AG09319 (cell line): ENCODE measurements around the gene HSPA4L.

Experiments
- DNase-seq: peaks from one replicate; pipeline ENCODE4 v3.0.0-alpha.2; 2010; ENCODE audit warnings: low read depth; ENCODE audit errors: extremely low read depth
- TF ChIP-seq, protein P1 (sequence below): IDR thresholded peaks from 2 replicates; pipeline ENCODE4 v1.5.1; 2011; ENCODE audit warnings: low read depth, mild to moderate bottlenecking, inconsistent platforms, low read length, moderate library complexity

HSPA4L gene

DNA sequence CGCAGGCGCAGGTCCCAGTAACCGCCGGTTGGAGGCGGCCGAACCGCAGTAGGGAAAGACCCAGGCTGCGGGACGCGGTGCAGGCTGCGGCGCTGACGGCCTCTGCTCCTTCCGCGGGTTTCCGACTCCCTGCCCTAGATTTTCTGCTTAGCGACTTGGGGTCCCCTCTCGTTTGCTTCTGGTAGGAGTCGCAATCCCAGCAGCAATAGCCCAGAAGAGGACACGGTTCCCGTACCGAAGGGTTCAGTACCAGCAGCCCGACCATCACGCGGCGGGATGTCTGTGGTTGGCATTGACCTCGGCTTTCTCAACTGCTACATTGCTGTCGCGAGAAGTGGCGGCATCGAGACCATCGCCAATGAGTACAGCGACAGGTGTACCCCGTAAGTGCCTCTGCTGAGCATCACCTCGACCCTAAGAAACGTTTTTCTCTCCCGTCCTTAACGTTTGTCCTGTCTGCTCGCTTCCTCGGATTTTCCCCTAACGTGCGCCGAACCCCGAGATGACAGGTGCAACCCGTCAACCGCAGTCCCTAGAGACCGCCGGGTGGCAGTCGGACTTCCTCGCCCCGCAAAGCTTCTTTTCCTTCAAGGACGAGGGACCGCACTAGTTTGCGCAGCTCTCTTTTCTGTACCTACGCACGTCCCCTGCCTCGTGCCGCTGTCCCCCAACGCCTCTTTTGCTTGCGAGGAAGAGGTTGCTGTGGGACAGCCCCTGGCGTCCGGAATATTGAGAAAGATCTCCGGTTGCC lies at the start of gene HSPA4L:
Gene HSPA4L (plus strand): TSS at position 48 of the 751 bp plus-strand sequence. CDS start 229 bp downstream, at position 277.
- DNase-seq: no peak
- TF ChIP-seq, protein P1, sequence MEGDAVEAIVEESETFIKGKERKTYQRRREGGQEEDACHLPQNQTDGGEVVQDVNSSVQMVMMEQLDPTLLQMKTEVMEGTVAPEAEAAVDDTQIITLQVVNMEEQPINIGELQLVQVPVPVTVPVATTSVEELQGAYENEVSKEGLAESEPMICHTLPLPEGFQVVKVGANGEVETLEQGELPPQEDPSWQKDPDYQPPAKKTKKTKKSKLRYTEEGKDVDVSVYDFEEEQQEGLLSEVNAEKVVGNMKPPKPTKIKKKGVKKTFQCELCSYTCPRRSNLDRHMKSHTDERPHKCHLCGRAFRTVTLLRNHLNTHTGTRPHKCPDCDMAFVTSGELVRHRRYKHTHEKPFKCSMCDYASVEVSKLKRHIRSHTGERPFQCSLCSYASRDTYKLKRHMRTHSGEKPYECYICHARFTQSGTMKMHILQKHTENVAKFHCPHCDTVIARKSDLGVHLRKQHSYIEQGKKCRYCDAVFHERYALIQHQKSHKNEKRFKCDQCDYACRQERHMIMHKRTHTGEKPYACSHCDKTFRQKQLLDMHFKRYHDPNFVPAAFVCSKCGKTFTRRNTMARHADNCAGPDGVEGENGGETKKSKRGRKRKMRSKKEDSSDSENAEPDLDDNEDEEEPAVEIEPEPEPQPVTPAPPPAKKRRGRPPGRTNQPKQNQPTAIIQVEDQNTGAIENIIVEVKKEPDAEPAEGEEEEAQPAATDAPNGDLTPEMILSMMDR: peak; percentile 31

DNA sequence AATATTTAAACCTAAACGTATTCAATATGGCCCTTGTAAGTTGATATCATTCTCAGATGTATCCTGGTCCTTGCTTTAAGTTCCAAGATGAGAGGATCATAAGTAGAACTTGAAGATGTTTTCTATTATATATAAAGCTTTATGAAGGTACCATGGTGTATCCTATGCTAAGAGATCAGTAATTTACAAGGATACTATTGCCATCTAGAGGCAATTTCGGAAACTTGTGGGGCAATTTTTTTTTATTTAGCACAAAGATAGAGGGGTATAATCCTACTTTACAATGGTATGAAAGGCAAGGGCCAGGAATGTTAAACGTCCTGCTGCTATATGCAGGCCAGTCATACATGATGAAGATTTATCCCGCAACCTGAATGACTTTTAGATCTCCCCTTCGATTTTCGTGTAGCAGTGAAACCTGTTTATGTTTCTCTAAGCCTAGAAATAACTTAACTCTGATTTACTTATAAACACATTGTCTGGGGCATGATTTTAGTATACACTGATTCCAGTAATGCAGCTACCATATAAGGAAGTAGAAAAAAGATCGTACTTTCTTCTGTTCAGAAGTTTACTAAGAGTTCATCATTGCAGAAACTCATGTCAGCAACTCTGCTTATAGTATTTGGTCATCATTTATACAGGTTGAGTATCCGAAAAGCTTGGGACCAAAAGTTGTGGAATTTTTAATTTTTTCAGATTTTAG lies 49.3 kb upstream of the HSPA4L start:
- TF ChIP-seq, protein P1: peak; percentile 59
- peak; percentile 12 for DNase-seq

DNA sequence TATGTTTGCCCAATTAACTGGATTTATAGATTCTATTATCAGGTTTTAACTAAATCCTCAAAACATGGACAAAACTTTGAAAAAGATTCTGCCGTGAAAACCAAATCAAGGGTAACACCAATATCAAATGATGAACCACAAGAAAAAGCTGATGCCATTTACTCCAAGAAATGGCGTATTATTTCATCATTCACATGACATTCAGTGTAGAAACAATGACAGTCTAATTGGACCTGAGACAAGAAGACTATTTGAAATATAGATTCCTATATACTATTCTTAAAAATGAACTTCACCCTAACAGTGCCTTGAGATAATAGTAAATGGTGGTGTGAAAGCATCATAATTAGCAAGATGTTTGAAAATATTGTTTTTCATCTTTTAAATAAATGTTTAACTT lies 47.1 kb upstream of the HSPA4L start:
- DNase-seq: no peak
- TF ChIP-seq, protein P1: no peak

DNA sequence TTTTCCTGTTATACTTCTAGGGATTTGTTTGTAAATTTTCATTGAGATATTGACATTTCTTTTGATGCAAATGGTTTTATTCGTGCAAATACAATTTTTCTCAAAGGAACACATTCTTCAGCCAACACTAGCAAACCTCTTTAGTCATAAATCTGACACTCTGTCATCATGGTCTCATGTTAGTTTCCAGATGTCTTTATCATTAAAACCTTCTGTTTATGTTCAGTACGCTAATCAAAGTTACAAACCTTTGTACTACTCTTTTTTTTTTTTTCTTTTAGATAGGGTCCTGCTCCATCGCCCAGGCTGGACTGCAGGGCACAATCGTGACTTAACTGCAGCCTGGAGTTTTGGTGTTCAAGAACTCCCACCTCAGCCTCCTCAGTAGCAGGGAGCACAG lies 44.8 kb upstream of the HSPA4L start:
- TF ChIP-seq, protein P1: no peak
- DNase-seq: no peak

DNA sequence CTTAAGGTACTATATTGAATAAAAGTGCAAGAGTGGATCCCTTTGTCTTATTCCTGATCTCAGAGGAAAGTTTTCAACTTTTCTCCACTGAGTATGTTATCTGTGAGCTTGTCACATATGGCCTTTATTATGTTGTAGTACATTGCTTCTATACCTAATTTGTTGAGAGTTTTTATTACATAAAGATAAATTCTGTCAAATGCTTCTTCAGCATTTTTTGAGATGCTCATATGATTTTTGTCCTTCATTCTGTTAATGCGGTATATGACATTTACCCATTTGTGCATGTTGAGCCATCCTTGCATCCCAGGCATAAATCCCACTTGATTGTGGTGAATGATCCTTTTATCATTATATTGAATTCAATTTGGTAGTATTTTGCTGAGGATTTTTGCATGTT lies 40.9 kb upstream of the HSPA4L start:
- DNase-seq: no peak
- TF ChIP-seq, protein P1: no peak

DNA sequence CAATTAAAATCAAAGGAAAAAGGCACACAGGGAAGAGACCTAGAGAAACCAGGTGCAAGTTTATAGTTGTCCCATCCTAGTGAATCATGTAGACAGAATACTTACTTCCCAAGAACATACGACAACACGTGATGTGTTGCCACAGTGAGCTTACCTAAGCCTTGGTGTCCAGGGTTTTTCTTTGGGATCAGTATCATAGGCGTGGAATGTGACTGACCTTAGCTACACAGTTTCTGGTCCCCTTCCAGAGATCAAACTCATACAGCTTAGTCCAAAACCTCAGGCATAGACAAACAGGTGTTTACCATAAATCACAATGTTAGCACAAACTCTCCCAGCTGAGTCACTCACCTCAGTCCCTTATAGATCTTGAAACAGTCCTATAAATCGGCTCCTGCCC lies 34.2 kb upstream of the HSPA4L start:
- TF ChIP-seq, protein P1: no peak
- no peak for DNase-seq

DNA sequence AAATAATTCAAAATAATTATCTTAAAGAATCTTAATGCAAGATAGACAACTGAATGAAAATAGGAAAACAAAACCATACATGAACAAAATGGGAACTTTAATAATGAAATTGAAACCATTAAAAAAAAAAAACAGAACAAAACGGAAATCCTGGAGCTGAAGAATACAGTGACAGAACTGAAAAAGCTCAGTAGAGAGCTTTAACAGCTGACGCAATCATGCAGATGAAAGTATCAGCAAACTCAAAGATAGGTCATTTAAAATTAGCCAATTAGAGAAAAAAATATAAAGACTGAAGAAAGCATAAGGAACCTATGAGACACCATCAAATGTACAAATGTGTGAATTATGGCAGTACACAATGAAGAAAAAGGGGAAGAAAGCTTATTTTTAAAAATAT lies 33.2 kb upstream of the HSPA4L start:
- TF ChIP-seq, protein P1: no peak
- DNase-seq: no peak
